BJ (cell line): ENCODE data around the gene CD79A. TPM values are rescaled to one million over a fixed set of nuclear protein-coding genes. Genes with fewer than 3 reads are reported as not detected.

Experiments used
- CTCF ChIA-PET: fragments of 350-600 bp; formaldehyde crosslinking; extraction: SDS; loops from one replicate; lab custom pipeline; 2021; ENCODE audit warnings: antibody characterized with exemption, inconsistent platforms; lab: Yijun Ruan, JAX
- POLR2A ChIA-PET: fragments of 300-600 bp; sonication (Branson Sonifier 250); formaldehyde crosslinking; extraction: SDS; loops from one replicate; lab custom pipeline; 2021; ENCODE audit warnings: antibody characterized with exemption; lab: Charles Lee
- DNase-seq: peaks from one replicate; pipeline ENCODE4 v3.0.0-alpha.2; 2011; ENCODE audit warnings: low read depth
- H3K27me3 ChIP-seq: 2 replicates; pipeline ENCODE4 v1.6.0; 2011; ENCODE audit warnings: low read length; ENCODE audit not compliant: control insufficient read depth, insufficient read depth
- H3K36me3 ChIP-seq: 2 replicates; pipeline ENCODE4 v1.5.1; 2011; ENCODE audit warnings: low read length; ENCODE audit not compliant: control insufficient read depth, insufficient read depth
- H3K4me3 ChIP-seq: 2 replicates; pipeline ENCODE4 v1.5.1; 2011; ENCODE audit warnings: low read depth, mild to moderate bottlenecking, control low read depth, low read length
- CTCF ChIP-seq: IDR thresholded peaks from 2 replicates; pipeline ENCODE4 v1.5.1; 2011; ENCODE audit warnings: low read depth, mild to moderate bottlenecking, control low read depth, inconsistent platforms, low read length, moderate library complexity; ENCODE audit not compliant: insufficient read depth
- polyA plus RNA-seq: library from polyadenylated mRNA; depleted of rRNA; stranded (reverse); fragments of >200 nt; gene quantifications from 2 replicates; pipeline ENCODE4 v1.2.3, GENCODE V29; 2011

The CD79A gene
- polyA plus RNA-seq, 1 experiment = 0.37 TPM

GRCh38 chr19:41849067-41849466 is 28.0 kb upstream of the CD79A start:
- TF ChIP-seq CTCF = no peak
- peaks cover 17% of the 10 kb centered on the region for H3K27me3 ChIP-seq
- CTCF ChIA-PET = interaction anchor here (1.9 to 3.0 kb wide), 2 partner anchors 14 to 54 kb away, joined by 5 to 18 read pairs; no protein-coding TSS in a partner anchor
- POLR2A ChIA-PET = no interaction called here
- no peak overlapping the region for H3K4me3 ChIP-seq
- H3K36me3 ChIP-seq = no peaks in the 10 kb centered on the region
- DNase-seq = no peak

GRCh38 chr19:41850381-41850780 is 26.7 kb upstream of the CD79A start:
- CTCF ChIA-PET = interaction anchor here (0.8 to 1.6 kb wide), 3 partner anchors 9 to 14 kb away, joined by 3 to 7 read pairs (median 4); partner anchors contain the start of gene RPS19

GRCh38 chr19:41851456-41851855 is 25.6 kb upstream of the CD79A start:
- POLR2A ChIA-PET = no interaction called here
- Histone ChIP-seq H3K36me3 (no peaks in the 10 kb centered on the region), H3K4me3 (no peak overlapping the region), H3K27me3 (peaks cover 23% of the 10 kb centered on the region)
- TF ChIP-seq CTCF = no peak
- CTCF ChIA-PET = interaction anchor here (0.8 to 1.6 kb wide), 3 partner anchors 8 to 16 kb away, joined by 3 to 7 read pairs (median 4); partner anchors contain the start of gene RPS19
- DNase-seq = no peak

More at GRCh38 chr19:41850381-41850780, 26.7 kb upstream of the CD79A start:
- Histone ChIP-seq H3K27me3 (peaks cover 23% of the 10 kb centered on the region), H3K36me3 (no peaks in the 10 kb centered on the region), H3K4me3 (no peak overlapping the region)
- no peak for TF ChIP-seq CTCF
- POLR2A ChIA-PET = no interaction called here
- no peak for DNase-seq

GRCh38 chr19:41853344-41853743 is 23.7 kb upstream of the CD79A start:
- CTCF ChIA-PET = interaction anchor here (0.5 to 1.3 kb wide), 2 partner anchors 16 to 1132 kb away, joined by 4 read pairs; no protein-coding TSS in a partner anchor
- POLR2A ChIA-PET = no interaction called here
- H3K27me3 ChIP-seq = peaks cover 23% of the 10 kb centered on the region

GRCh38 chr19:41853768-41854167 is 23.3 kb upstream of the CD79A start:
- H3K36me3 ChIP-seq = no peaks in the 10 kb centered on the region
- H3K4me3 ChIP-seq = no peak overlapping the region
- DNase-seq = no peak
- CTCF ChIA-PET = interaction anchor here (0.5 to 1.3 kb wide), 2 partner anchors 16 to 1133 kb away, joined by 4 read pairs; no protein-coding TSS in a partner anchor
- H3K27me3 ChIP-seq = peaks cover 23% of the 10 kb centered on the region
- POLR2A ChIA-PET = no interaction called here
- no peak for TF ChIP-seq CTCF

More at GRCh38 chr19:41853344-41853743, 23.7 kb upstream of the CD79A start:
- no peak for DNase-seq
- no peak for TF ChIP-seq CTCF
- no peaks in the 10 kb centered on the region for H3K36me3 ChIP-seq
- no peak overlapping the region for H3K4me3 ChIP-seq
